Immature natural killer cell (primary cell): Measurements from ENCODE around the gene SPATA31C2. TPM values are rescaled to one million over a fixed set of nuclear protein-coding genes. Genes with fewer than 3 reads are reported as not detected.
"Not testable (repeated sequence)": the region's sequence is repeated elsewhere in the genome, so short reads cannot be mapped to it uniquely, and the experiment has no call there.

ENCODE experiments used
- DNase-seq, 3 donors: peaks; one replicate each; pipeline ENCODE4 v3.0.0; 2022; ENCODE audit warnings: mixed read lengths in 1 of 3
- H3K27ac Mint-ChIP-seq, 6 donors: one replicate each; pipeline ENCODE4 v1.8.0; 2020; ENCODE audit warnings: mixed read lengths in 6 of 6, mild to moderate bottlenecking in 5 of 6, inconsistent platforms in 4 of 6, moderate library complexity in 3 of 6
- H3K27me3 Mint-ChIP-seq, 3 donors: one replicate each; pipeline ENCODE4 v1.8.0; 2020 to 2021; ENCODE audit warnings: low read depth in 3 of 3, mild to moderate bottlenecking in 3 of 3, mixed read lengths in 3 of 3, moderate library complexity in 3 of 3, inconsistent platforms in 1 of 3
- H3K36me3 Mint-ChIP-seq, 3 donors: one replicate each; pipeline ENCODE4 v1.8.0; 2020; ENCODE audit warnings: mixed read lengths in 3 of 3, inconsistent platforms in 2 of 3, mild to moderate bottlenecking in 2 of 3
- H3K4me1 Mint-ChIP-seq, 2 donors: one replicate each; pipeline ENCODE4 v1.8.0; 2020; ENCODE audit warnings: inconsistent platforms in 2 of 2, mild to moderate bottlenecking in 2 of 2, mixed read lengths in 2 of 2, moderate library complexity in 1 of 2
- H3K4me3 Mint-ChIP-seq, 5 donors: one replicate each; pipeline ENCODE4 v1.8.0; 2020; ENCODE audit warnings: mild to moderate bottlenecking in 5 of 5, mixed read lengths in 5 of 5, inconsistent platforms in 3 of 5, moderate library complexity in 3 of 5
- H3K9me3 Mint-ChIP-seq, 6 donors: one replicate each; pipeline ENCODE4 v1.8.0; 2020; ENCODE audit warnings: mild to moderate bottlenecking in 6 of 6, mixed read lengths in 6 of 6, inconsistent platforms in 4 of 6, moderate library complexity in 3 of 6
- polyA plus RNA-seq, 3 donors: library from polyadenylated mRNA; unstranded; fragments of 300-500 nt; fragmentation: Illumina TruSeq; gene quantifications; one replicate each; pipeline ENCODE4 v1.2.3, GENCODE V29; 2021

The SPATA31C2 gene
- polyA plus RNA-seq, result not detected

DNA sequence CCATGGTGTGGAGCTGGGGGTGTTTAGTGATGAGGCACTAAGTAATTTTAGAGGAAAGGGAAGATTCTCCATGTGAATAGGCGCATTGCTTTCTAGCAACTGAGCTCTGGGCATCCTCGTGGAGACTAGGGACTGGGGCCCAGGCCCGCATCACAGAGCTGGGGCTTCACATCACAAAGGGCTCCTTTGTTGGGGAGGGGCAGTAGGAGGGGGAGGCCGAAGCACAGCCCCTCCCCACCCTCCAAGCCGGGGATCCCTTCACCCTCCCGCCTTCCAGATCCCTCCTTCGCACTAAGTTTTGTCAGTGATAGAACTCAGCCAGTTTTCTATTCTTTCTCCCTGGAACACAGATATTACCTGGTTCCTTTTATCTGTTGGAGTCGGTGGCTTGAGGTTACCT is at the start of gene SPATA31C2:
Gene SPATA31C2 (minus strand): TSS at position 101 of the 400 bp plus-strand sequence. CDS start 29 bp downstream, at position 72.
- not testable (repeated sequence) for H3K27me3 Mint-ChIP-seq, H3K9me3 Mint-ChIP-seq, H3K4me3 Mint-ChIP-seq, DNase-seq, H3K4me1 Mint-ChIP-seq, H3K27ac Mint-ChIP-seq, H3K36me3 Mint-ChIP-seq

DNA sequence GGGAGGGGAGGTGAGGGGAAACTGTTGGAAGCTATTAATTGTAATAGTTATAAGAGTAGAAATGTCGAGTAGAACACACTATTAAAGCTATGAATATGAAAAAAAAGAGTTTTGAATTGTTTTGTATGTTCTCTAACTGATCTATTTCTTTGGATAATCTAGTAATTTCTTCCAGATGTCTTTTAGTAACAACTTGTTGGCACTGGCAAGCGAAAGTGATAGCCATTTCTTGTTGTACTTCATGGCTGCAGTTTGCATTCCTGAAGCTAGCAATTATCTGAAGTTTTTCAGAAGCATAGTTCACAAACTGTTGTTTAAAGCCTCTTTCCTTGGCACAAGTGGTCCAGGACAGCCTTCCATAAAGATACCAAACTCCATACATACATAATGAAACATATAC is 49.4 kb upstream of the SPATA31C2 start:
- Mint-ChIP-seq H3K9me3 (peaks cover 0 to 8% (median 0%) of the 10 kb centered on the region in 6 donors), H3K4me1 (no peaks in the 10 kb centered on the region), H3K27me3 (peaks cover 3 to 21% (median 9%) of the 10 kb centered on the region in 3 donors), H3K4me3 (no peak overlapping the region), H3K36me3 (no peaks in the 10 kb centered on the region), H3K27ac (no peak overlapping the region)
- DNase-seq, result no peak

DNA sequence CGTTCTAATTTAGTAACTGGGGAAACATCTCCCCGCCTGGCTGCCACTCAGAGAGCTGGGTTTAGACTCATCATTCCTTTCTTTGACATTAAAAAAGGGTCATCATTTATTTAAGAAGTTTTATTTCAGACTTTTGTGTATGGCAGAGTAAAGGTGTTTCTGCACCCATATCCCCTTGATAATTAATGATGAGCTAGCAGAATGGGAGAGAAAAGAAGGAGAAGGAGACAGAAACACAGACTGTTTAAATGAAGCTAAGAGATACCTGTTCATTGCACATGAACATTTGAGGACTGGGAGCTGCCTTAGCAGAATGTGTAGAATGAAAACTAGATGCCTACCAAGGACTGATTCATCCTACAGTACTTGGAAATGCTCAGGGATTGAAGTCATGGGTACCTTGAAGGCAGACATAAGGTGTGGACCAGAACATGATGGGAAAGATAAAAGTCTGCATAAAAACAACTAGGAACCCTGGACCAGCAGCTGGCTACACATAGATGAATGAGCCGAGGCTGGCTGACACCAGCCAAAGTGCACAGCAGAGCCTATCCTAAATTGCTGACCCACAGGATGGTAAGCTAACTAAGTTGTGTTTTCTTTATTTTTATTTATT is 48.3 kb upstream of the SPATA31C2 start:
- no peak overlapping the region for H3K27ac Mint-ChIP-seq

DNA sequence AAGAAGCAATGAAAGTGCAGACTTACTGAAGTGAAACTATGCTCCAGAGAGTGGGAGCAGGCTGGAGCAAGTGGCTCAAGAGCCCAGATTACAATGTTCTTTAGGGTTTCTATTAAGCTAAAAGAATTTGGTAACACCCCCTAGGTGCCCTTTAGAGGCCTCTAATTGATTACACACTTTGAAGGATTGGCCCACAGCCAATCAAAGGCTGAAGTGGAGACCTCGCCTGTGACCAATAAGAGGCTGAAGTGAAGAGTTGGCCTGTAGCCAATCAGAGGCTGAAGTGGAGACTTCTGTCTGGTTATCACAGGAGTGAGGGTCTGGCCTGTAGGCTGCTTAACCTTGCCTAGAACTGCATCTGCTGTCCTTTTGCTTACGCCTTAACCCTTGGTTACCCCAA is 46.7 kb upstream of the SPATA31C2 start:
- peaks cover 5 to 19% (median 11%) of the 10 kb centered on the region in 3 donors for H3K27me3 Mint-ChIP-seq
- peaks cover 0 to 2% (median 0%) of the 10 kb centered on the region in 6 donors for H3K9me3 Mint-ChIP-seq
- H3K4me3 Mint-ChIP-seq, result no peak overlapping the region

More for the DNA sequence above, 48.3 kb upstream of the SPATA31C2 start:
- H3K4me1 Mint-ChIP-seq, result no peaks in the 10 kb centered on the region
- H3K36me3 Mint-ChIP-seq, result no peaks in the 10 kb centered on the region
- peaks cover 5 to 20% (median 9%) of the 10 kb centered on the region in 3 donors for H3K27me3 Mint-ChIP-seq
- peaks cover 0 to 8% (median 0%) of the 10 kb centered on the region in 6 donors for H3K9me3 Mint-ChIP-seq
- DNase-seq, result no peak
- no peak overlapping the region for H3K4me3 Mint-ChIP-seq

GRCh38 chr9:88183798-88184495 is 45.7 kb upstream of the SPATA31C2 start:
- Mint-ChIP-seq H3K27ac (no peak overlapping the region), H3K27me3 (peaks cover 8 to 25% (median 11%) of the 10 kb centered on the region in 3 donors), H3K36me3 (no peaks in the 10 kb centered on the region), H3K9me3 (no peaks in the 10 kb centered on the region), H3K4me1 (peaks cover 18 to 20% of the 10 kb centered on the region in 2 donors), H3K4me3 (no peak overlapping the region)
- DNase-seq, result no peak

More for the DNA sequence above, 46.7 kb upstream of the SPATA31C2 start:
- peaks cover 8 to 10% of the 10 kb centered on the region in 2 donors for H3K4me1 Mint-ChIP-seq
- no peak overlapping the region for H3K27ac Mint-ChIP-seq
- DNase-seq, result no peak
- H3K36me3 Mint-ChIP-seq, result no peaks in the 10 kb centered on the region

- no peak overlapping the region for H3K4me3 Mint-ChIP-seq
- no peaks in the 10 kb centered on the region for H3K9me3 Mint-ChIP-seq
- peaks cover 8 to 27% (median 12%) of the 10 kb centered on the region in 3 donors for H3K27me3 Mint-ChIP-seq
- H3K4me1 Mint-ChIP-seq, result peaks cover 27 to 31% of the 10 kb centered on the region in 2 donors
- no peak overlapping the region for H3K27ac Mint-ChIP-seq
- DNase-seq, result no peak
- no peaks in the 10 kb centered on the region for H3K36me3 Mint-ChIP-seq
Observed at GRCh38 chr9:88182501-88182900, 44.2 kb upstream of the SPATA31C2 start.

DNA sequence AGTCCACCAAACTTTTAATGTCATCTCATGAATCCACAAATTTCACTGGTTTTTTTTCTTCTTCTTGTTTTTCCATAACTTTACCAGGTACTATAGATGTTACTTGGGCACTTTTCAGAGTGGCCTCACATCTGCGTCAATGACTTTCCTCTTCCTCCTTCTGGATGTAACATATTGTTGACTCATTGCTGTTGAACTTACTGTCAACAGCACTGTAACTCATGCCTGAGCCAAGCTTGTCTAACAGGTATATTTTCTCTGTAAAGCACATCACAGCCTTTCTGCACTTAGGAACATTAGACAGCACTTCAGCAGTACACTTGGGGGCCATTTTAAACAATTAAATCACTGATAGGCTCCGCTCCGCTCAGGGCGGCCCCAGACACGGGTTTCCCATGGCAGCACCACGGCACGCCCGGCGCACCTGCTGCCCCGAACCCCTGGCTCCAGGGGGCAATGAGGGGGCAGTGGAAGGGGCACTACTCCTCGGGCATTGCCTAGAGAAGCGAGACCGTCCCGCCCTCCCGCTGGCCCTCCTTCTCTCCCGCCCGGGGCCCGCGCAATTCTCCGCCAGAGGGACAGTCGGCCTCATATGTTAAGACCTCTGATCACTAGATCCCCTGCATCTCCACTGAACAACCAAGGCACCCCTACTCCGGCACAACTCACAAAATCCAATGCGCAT is 41.9 kb upstream of the SPATA31C2 start:
- Mint-ChIP-seq H3K4me3 (peak overlapping the region in 4 of 5 donors; percentile 38 to 78 (median 56)), H3K9me3 (no peaks in the 10 kb centered on the region), H3K4me1 (peaks cover 32 to 37% of the 10 kb centered on the region in 2 donors), H3K27me3 (peaks cover 11 to 25% (median 17%) of the 10 kb centered on the region in 3 donors), H3K36me3 (no peaks in the 10 kb centered on the region), H3K27ac (peak overlapping the region in 4 of 6 donors; percentile 10 to 51 (median 42))
- DNase-seq, result no peak

GRCh38 chr9:88179062-88179521 is 40.8 kb upstream of the SPATA31C2 start:
- peak overlapping the region; percentile 15 to 78 (median 44) for H3K4me3 Mint-ChIP-seq
- H3K9me3 Mint-ChIP-seq, result no peaks in the 10 kb centered on the region
- H3K36me3 Mint-ChIP-seq, result no peaks in the 10 kb centered on the region
- H3K27ac Mint-ChIP-seq, result peak overlapping the region; percentile 9 to 90 (median 56)
- DNase-seq, result peak; percentile 80
- peaks cover 9 to 20% (median 17%) of the 10 kb centered on the region in 3 donors for H3K27me3 Mint-ChIP-seq
- H3K4me1 Mint-ChIP-seq, result peaks cover 32 to 37% of the 10 kb centered on the region in 2 donors

- Mint-ChIP-seq H3K4me3 (peak overlapping the region; percentile 15 to 78 (median 44)), H3K9me3 (no peaks in the 10 kb centered on the region), H3K4me1 (peaks cover 32 to 37% of the 10 kb centered on the region in 2 donors), H3K27ac (peak overlapping the region; percentile 9 to 90 (median 56)), H3K36me3 (no peaks in the 10 kb centered on the region), H3K27me3 (peaks cover 9 to 20% (median 17%) of the 10 kb centered on the region in 3 donors)
- DNase-seq, result no peak
Observed at GRCh38 chr9:88178641-88179040, 40.4 kb upstream of the SPATA31C2 start.

DNA sequence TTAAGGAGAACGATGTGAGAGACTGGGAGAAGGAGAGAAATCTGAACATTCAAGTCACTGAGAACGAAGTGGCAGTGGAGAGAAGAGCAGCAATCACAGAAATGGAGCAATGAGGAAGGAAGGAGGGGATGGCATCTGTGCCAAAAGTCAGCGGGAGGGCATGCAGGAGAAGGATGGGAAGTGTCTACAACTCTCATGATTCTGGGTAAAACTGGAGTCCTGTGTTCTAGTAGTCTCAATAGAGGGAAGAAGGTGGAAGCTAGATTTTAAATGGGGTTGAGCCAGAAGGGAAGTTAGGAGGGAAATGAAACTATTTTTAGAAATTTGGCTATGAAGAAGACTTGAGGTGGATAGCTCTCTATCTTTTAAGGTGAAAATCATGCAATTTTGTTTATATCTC is 39.1 kb upstream of the SPATA31C2 start:
- peaks cover 6 to 14% (median 14%) of the 10 kb centered on the region in 3 donors for H3K27me3 Mint-ChIP-seq
- H3K9me3 Mint-ChIP-seq, result no peaks in the 10 kb centered on the region
- no peaks in the 10 kb centered on the region for H3K36me3 Mint-ChIP-seq
- peaks cover 32 to 37% of the 10 kb centered on the region in 2 donors for H3K4me1 Mint-ChIP-seq
- no peak for DNase-seq
- H3K27ac Mint-ChIP-seq, result peak overlapping the region in 5 of 6 donors; percentile 2 to 50 (median 14)
- H3K4me3 Mint-ChIP-seq, result peak overlapping the region in 2 of 5 donors; percentile 10 to 28

DNA sequence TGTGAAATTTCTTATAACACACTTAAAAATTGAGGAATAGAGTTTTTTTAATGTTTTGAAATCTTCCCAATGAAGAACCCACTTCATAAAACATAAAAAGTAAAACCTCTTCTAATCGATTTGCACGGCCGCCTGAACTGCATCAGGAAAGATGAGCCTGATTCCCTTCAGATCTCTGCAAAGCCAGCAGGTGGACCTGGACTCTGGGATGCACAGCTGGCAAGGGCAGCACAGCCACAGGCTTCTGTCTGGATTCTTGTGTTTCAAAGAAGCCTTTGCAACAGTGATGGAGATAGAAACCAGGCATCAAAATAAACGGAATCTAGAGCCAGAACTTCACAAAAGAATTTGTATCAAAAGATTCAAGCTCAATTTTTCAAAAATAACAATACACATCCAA is 36.0 kb upstream of the SPATA31C2 start:
- no peak for DNase-seq
- Mint-ChIP-seq H3K27ac (no peak overlapping the region), H3K27me3 (peaks cover 6 to 11% (median 6%) of the 10 kb centered on the region in 3 donors)

GRCh38 chr9:88173378-88173999 is 35.2 kb upstream of the SPATA31C2 start:
- no peak overlapping the region for H3K4me3 Mint-ChIP-seq

More for the DNA sequence above, 36.0 kb upstream of the SPATA31C2 start:
- H3K9me3 Mint-ChIP-seq, result no peaks in the 10 kb centered on the region
- no peak overlapping the region for H3K4me3 Mint-ChIP-seq
- no peaks in the 10 kb centered on the region for H3K36me3 Mint-ChIP-seq
- peaks cover 17 to 21% of the 10 kb centered on the region in 2 donors for H3K4me1 Mint-ChIP-seq

DNA sequence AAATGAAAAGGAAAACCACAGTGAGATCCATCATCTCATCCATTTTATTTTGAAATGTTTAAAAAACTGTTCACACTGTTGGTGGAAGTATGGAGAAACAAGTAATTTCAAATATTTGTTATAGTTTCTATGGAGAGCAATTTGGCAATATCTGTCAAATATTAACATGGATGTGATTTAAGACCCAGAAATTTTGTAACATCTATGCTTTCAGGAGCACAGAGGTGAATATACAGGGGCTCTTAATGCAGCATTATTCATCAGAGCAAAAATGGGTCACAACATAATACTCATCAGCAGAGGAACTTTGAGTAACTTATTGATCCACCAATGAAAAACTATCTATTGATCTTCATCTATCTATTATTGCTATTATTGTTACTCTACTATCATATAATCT is 31.4 kb upstream of the SPATA31C2 start:
- H3K4me3 Mint-ChIP-seq, result no peak overlapping the region
- no peaks in the 10 kb centered on the region for H3K36me3 Mint-ChIP-seq
- H3K27ac Mint-ChIP-seq, result no peak overlapping the region
- DNase-seq, result no peak
- H3K4me1 Mint-ChIP-seq, result no peaks in the 10 kb centered on the region
- H3K27me3 Mint-ChIP-seq, result peaks cover 0 to 5% (median 4%) of the 10 kb centered on the region in 3 donors
- peaks cover 0 to 2% (median 0%) of the 10 kb centered on the region in 6 donors for H3K9me3 Mint-ChIP-seq

More at GRCh38 chr9:88173378-88173999, 35.2 kb upstream of the SPATA31C2 start:
- Mint-ChIP-seq H3K36me3 (no peaks in the 10 kb centered on the region), H3K4me1 (peaks cover 9 to 12% of the 10 kb centered on the region in 2 donors), H3K9me3 (no peaks in the 10 kb centered on the region), H3K27me3 (peaks cover 0 to 5% (median 2%) of the 10 kb centered on the region in 3 donors), H3K27ac (no peak overlapping the region)
- peak; percentile 48 to 52 (median 51) for DNase-seq
